Stimulated activated CD8-positive, alpha-beta memory T cell treated with anti-CD3 and anti-CD28 coated beads, Interleukin-7, amount 100 ng/mL, for 1 hour (primary cell): ENCODE measurements around the gene ASB7.

ENCODE experiments used
- DNase-seq, 2 donors: peaks; one replicate each; pipeline ENCODE4 v3.0.0-alpha.2; 2020; ENCODE audit warnings: low read depth in 2 of 2

Gene ASB7

GRCh38 chr15:100597862-100598261 lies 4.5 kb upstream of the ASB7 start:
- DNase-seq = no peak

DNA sequence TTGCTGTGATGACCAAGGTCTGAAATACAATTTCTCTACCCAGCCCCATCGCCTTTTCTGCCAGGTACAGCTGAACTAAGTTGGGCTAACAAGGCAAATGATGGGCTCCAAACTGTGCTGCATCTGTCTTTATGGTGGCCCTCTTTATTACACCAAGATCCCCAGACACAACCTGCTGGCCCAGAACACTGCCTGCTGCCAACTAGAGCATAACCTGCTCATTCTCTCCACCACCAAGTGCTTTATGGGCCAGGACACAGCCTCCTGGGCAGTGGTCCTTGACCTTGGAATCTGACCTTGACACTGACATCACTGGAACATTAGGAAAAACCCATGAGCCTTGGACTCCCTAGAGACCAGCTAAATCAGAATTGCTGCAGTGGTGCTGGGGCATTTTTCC lies 3.7 kb upstream of the ASB7 start:
- DNase-seq = no peak

DNA sequence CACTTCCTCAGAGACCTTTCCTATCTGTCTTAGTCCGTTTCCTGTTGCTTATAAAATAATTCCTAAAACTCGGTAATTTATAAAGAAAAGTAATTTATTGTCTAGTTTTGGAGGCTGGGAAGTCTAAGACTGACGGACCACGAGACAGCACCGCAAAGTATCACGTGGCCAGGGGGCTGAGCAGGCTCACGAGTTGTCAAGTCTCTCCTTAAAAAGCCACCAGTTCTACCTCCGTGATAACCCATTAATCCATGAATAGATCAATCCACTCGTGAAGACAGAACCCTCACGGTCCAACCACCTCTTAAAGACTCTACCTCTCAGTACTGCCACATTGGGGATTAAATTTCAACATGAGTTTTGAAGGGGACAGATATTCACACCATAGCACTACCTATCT lies 1.2 kb upstream of the ASB7 start:
- DNase-seq = peak in 1 of 2 donors; percentile 5

DNA sequence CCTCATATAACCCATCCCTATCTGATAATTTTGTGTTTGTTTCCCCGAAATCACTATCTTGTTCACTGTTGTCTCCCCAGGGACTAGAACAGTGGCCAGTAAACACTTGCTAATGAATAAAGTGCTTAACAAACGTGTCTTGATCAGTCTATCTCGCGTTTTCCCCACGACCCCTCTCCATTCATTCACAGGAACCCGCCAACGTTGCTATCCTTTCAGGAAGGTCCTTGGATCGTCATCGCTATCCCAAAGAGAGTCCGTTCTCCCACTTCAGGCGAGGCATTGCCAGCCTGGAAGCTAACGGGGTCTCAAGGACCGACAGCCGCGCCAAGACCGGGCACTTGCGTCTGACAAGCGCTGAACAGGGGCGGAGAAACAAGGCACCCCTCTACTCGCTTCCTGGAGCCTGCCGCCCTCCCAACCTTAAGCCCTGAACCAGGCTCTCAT lies 749 bp upstream of the ASB7 start:
- DNase-seq = no peak

- DNase-seq = no peak
These were observed 519 bp downstream of the ASB7 start for GRCh38 chr15:100602823-100603393.

DNA sequence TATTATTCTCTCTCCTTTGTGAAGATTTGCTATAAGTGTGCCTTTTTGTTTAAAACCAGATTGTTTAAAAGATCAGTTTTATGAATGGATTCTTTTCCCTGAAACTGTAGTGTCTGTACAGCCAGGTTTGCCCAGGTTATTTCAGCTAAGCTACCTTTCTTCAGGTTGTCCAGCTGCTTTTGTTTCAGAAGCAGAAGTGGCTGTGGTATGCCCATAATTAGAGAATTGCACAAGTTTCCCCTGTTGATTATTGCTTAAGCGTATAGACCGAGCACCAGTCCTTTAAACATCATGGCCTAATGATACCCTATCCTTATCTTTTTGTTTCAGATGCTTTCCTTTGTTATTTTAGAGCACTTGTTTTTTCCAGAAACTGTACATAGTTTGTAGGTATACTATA lies 10.2 kb downstream of the ASB7 start:
- DNase-seq = no peak

GRCh38 chr15:100613208-100613607 lies 10.8 kb downstream of the ASB7 start:
- no peak for DNase-seq

DNA sequence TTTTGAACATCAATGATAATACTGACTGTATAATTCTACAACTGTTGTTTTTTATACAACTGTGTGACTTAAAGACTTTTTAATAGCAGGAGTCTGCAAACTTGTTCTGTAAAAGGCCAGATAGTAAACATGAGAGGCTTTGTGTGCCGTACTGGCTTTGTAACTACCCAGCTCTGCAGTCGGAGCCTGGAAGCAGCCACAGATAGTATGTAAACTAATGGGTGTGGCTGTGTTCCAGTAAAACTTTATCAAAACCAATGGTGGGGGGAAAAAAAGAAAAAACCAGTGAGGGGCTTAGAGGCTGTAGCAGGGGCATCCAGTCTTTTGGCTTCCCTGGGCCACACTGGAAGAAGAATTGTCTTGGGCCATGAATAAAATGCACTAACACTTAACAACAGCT lies 11.9 kb downstream of the ASB7 start:
- DNase-seq = no peak

- DNase-seq = no peak
These were observed 12.5 kb downstream of the ASB7 start for GRCh38 chr15:100614918-100615317.

GRCh38 chr15:100615801-100616200 lies 13.4 kb downstream of the ASB7 start:
- DNase-seq = no peak

DNA sequence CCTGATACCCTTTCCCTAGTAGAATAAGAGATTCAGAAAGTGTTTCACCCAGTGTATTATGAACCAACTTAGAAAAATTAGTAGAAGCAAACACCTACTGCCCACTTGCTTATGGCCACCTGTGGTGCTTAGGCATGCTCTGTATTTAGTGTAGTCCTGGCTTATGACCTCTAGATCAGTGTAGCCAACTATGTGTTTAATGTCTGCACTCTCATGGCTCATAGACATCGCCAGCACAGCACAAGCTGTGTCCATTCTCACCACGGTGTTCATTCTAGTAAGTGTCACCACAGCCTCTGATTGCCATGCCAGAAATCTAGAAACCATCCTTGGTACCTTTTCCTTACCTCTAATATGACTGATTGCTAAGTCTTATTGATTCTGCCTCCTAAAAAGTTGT lies 14.3 kb downstream of the ASB7 start:
- no peak for DNase-seq

- DNase-seq = no peak
These were observed 20.9 kb downstream of the ASB7 start for GRCh38 chr15:100623301-100623700.

GRCh38 chr15:100627789-100628395 lies 25.5 kb downstream of the ASB7 start:
- DNase-seq = peak; percentile 35 to 43

GRCh38 chr15:100628746-100629145 lies 26.4 kb downstream of the ASB7 start:
- DNase-seq = no peak

GRCh38 chr15:100631831-100632230 lies 29.4 kb downstream of the ASB7 start:
- DNase-seq = no peak

DNA sequence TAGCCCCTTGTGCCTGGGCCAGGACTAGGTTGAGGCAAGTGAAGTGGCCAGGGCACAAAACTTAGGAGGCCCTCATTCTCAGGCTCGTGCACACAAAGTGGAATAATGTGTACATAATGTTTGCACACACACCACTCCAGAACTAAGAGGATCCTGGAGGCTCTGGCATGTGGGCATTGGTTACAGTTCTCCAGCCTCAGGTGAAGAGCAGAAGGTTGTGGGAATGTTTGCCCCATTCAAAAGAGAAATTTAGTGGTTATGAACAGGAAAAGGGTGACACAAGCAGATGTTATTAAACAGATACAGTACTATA lies 31.3 kb downstream of the ASB7 start:
- DNase-seq = no peak

- DNase-seq = no peak
These were observed 33.1 kb downstream of the ASB7 start for GRCh38 chr15:100635406-100636071.

DNA sequence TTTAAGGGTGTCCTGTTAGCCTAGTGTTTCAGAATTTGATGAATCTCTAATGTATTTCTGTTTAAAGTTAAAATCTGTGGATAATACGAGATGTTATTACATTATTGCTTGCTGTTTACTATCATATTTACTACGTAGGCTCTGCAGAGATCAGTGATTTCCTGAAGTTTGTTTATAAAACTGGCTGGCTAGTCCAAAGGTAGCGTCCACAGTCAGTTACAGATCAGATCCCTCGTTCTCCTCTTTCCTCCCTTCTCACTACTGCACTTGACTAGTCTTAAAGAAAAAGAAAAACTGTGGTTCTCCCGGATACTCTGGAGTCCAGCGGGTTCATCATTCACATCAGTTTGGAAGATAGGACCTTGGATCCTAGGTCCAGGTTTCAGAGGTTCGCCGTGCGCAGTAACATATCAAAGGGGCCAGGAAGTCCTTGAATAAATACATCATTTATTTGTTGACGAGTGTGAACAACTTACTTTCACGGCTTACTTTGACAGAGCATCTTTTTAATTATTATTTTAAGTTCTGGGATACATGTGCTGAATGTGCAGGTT lies 35.9 kb downstream of the ASB7 start:
- no peak for DNase-seq

DNA sequence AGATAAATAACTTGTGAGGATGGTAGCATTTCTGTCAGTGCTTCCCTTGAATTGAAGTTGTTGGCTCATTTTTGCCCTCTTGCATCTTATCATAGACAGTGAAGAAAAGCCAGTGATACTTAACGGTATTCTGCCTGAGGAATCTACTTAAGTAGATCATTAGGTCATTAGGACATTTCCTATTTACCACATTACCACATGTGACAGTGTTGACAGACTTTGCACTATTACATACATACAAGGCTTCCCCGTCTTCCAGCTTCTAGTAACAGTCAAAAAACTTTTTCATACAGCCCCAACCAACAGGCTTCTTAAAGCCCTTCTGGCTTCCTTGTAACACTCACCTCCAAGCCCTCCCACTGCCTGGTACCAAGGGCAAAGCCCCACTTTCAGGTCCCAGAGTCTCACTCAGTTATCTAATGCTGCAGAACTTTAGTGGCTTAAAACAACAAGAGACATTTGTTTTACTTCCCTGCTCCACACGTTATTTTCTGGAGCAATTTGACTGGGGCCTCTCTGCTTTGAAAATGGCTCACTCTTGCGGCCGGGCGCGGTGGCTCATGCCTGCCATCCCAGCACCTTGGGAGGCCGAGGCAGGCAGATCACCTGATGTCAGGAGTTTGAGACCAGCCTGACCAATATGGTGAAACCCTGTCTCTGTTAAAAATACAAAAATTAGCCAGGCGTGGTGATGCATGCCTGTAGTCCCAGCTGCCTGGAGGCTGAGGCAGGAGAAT lies 40.0 kb downstream of the ASB7 start:
- no peak for DNase-seq

DNA sequence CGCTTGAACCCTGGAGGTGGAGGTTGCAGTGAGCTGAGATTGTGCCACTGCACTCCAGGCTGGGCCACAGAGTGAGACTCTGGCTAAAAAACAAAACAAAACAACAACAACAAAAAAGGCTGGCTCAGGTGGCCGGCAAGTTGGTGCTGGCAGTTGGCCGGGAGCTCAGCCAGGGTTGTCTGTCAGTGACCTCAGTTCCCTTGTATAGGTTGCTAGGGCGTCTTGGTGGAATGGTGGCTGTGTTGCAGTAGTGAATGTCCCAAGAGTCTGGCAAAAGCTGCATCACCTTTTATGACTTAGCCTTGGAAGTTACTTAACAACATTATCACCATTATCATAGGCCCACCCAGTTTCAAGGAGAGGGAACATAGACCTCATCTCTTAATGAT lies 40.6 kb downstream of the ASB7 start:
- DNase-seq = no peak

DNA sequence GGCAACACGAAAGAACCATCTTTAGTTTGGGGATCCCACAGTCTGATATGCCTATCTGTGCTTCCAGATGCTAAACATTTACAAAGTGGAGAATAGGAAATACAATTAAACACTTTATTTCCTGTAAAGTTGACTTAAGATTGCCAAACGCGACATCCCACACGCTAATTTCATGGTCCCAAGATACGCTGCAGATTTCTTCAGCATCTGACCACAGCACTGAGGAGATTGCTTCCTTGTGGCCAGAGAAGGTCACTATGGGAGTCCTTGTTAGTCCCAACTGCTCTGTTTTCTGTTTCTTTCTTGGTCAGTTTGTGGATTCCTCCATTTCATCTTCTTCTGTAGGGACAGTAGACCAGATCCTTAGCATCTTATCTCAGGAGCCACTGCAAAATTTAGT lies 43.3 kb downstream of the ASB7 start:
- DNase-seq = no peak

DNA sequence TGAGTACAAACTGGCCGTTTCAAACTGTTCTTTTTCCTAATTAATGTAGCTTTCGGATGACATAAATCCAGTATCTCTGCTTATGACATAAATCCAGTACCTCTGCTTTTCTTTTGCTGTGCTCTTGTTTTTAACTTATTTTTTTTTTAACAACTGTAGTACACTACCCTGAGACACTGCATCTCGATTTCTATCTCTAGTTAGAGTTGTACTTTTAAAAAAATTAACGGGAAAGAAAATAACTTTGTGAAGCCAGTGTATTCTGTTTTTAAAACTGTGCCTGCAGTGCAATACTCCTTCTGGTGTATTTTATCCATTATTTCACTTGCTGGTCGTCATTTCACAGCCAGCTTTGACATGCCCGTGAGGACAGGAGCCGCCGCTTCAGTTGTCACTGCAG lies 46.6 kb downstream of the ASB7 start:
- DNase-seq = no peak

- no peak for DNase-seq
These were observed 48.3 kb downstream of the ASB7 start for GRCh38 chr15:100650685-100651084.
